HG03521 (cell line): ENCODE measurements around the gene LMLN.
"Not testable (repeated sequence)": the region's sequence is repeated elsewhere in the genome, so short reads cannot be mapped to it uniquely, and the experiment has no call there.

Experiments used
- ATAC-seq: cut with Tn5 transposase; IDR thresholded peaks from one replicate; pipeline ENCODE4 v1.9.1; 2021; ENCODE audit warnings: mild to moderate bottlenecking, moderate library complexity; ENCODE audit not compliant: unreplicated experiment

Gene LMLN

DNA sequence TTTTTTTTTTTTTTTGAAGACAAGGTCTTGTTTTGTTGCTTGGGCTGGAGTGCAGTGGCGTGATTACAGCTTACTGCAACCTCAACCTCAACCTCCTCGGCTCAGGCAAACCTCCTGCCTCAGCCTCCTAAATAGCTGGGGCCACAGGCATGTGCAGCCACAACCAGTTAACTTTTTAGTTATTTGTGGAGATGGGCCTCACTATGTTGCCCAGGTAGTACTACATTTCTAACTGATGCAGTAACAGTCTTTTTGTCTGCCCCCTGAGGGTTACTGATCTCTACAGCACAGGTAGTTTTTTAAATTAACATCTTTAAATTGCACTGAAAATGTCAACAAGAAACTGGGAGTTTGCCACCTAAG lies 3.4 kb upstream of the LMLN start:
- no peak for ATAC-seq

DNA sequence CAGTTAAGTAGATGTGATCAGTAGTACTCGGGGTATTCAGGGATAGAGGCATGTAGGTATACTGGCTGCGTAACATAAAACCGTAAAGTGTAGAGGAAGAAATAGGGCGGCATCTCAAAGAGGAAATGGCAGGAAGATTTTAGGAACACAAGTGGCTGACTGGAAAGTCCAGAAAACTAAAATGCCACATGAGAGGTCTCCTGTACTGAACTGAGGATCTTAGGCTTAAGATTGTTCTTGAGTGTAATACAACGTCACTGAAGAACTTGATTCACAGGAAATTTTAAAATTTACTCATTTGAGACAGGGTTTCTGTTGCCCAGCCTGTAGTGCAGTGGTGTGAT lies 2.3 kb upstream of the LMLN start:
- no peak for ATAC-seq

DNA sequence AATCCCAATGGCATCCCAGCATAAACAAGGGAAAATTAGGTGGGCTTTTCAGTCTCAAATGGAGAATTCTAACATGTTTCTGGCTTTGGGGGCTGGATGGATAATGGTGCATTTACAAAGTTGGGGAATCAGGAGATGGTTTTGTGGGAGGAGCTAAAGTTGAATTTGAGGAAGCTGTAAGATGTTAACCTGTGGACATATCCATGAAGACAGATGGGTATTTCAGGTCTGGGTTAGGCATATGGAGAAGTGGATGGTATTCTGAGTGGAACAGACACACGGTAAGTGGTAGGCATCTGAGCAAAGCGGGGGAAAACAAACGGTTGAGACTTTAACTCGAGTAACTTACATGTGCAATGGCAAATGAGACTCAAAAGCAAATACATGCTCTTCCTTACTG lies 1.7 kb upstream of the LMLN start:
- ATAC-seq = no peak

DNA sequence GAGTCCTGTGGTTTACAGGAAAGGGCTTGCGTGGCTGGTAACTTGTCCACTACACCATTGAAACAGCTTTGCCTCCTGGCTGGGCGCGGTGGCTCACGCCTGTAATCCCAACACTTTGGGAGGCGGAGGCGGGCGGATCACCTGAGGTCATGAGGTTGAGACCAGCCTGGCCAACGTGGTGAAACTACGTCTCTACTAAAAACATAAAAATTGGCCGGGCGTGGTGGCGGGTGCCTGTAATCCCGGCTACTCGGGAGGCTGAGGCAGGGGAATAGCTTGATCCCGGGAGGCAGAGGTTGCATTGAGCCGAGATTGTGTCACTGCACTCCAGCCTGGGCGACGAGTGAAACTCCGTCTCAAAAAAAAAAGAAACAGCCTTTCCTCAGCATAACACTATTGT lies 1.2 kb upstream of the LMLN start:
- not testable (repeated sequence) for ATAC-seq

DNA sequence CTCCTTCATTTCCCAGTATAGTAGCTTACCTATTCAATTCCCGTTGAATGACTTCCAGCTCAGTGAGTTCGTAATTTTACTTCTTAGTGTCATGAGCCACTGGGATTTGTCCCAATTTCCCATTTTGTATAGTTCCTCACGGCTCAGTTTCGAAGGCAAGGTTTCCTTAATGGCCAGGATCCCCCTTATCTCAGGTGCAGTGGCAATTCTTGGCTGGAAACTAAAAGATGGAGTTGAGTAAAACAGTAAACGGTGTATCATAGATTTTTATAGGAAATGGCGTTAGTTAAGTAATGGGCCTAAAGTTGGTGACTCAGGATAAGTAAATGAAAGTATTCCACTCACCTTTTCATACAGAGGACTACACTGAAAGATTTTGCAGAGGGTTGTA lies 522 bp upstream of the LMLN start:
- no peak for ATAC-seq

DNA sequence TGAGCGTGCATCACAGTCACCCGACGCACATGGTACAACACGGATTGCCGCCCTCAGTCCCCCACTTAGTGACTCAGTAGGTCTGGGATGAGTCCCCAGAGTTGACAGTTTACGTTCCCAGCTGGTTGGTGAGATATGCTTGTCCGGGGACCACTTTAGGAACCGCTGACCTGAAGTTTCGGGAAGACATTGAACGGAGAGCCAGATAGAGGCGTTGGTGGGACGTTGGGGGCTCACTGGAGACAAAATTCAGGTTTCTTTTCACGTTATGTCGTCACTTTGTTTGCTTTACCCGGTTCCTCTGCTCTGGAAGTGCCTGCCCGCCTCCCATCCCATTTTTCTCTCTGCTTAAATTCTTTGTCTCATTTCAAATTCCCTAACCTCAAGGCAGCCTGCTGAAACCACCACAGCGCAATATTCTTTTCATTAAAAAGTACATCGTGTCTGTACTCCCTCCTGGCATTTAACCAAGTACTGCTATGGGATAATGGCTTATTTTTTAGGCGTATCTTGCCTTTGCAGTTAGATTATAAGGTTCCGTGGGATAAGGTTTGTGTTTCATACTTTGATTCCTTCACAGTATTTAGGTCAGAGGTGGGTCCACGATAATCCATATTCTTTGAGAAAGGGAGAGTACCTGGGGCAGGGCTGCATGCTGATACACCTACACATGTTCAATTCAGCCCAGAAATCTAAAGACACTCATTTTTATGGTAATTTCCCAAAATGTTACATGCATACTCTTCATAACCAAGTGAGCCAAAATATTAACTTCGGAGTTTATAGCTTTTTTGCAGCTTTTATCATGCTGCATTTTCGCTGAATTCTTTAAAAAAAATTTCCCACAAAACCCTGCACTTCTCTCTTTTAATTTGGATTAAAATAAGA lies 921 bp downstream of the LMLN start:
- no peak for ATAC-seq

DNA sequence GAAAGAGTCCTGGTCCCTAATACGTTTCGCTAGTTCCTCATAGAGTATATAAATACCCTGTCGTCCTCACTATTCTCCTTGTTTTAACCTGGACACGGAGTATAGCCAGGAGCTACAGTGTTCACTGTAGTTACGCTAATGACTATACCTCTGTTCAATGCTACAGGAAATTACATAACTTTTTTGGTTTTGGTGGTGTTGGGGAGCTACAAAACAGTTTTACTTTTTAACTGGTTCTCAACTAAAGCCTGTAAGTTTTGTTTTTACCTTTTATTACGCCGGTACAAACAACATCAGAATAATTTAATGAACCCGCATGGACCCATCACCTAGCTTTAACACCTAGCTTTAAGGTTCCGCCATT lies 1.5 kb downstream of the LMLN start:
- ATAC-seq = no peak

DNA sequence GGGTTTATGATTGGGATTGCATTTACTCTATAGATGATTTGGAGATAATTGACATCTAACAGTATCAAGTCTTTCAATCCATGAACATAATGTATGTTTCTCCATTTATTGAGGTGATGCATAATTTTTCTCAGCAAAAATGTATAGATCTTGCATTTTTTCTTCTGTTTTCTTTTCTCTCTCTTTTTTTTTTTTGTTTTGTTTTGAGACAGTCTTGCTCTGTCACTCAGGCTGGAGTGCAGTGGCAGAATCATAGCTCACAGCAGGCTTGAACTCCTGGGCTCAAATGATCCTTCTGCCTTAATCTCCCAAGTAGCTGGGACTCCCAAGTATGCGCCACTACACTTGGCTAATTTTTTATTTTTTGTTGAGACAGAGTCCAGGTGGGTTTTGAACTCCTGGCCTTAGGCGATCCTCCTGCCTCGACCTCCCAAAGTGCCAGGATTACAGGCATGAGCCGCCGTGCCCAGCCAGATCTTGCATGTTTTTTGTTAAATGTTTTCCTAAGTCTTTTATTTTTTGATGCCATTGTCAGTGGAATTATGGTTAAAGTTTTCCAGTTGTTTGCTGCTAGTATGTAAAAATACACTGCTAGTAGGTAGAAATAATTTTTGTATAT lies 3.1 kb downstream of the LMLN start:
- ATAC-seq = no peak

DNA sequence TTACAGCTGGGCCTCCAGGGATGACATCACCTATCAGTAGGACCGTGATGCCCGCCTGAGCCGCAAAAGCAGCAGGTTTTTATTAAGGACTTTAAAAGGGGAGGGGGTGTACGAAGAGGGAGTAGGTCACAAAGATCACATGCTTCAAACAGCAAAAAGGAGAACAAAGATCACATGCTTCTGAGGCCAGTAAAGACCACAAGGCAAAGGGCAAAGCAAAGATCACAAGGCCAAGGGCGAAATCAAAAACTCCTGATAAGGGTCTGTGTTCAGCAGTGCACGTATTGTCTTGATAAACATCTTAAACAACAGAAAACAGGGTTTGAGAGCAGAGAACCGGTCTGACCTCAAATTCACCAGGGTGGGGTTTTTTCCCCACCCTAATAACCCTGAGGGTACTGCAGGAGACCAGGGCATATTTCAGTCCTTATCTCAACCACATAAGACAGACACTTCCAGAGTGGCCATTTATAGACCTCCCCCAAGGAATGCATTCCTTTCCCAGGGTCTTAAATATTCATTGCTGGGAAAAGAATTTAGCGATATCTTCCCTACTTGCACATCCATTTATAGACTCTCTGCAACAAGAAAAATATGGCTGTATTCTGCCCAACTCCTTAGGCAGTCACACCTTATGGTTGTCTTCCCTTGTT lies 7.4 kb downstream of the LMLN start:
- ATAC-seq = not testable (repeated sequence)

DNA sequence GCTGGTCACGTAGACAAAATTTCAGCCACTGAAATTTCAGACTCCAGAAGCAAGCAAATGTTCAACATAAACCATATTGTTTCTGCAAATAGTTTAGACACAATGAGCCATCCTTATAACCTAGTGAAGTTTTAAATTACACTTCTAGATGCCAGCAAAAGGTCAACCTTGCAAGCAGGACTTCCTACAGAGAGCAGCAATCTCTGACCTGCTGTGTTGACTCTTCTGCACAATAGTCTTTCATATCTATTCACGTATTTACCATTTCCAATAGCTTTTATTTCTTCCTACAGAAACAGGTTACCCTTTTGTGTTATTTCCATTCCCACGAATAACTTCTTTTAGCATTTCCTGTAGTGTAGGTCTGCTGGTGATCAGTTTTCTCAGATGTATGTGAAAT lies 10.6 kb downstream of the LMLN start:
- ATAC-seq = no peak

DNA sequence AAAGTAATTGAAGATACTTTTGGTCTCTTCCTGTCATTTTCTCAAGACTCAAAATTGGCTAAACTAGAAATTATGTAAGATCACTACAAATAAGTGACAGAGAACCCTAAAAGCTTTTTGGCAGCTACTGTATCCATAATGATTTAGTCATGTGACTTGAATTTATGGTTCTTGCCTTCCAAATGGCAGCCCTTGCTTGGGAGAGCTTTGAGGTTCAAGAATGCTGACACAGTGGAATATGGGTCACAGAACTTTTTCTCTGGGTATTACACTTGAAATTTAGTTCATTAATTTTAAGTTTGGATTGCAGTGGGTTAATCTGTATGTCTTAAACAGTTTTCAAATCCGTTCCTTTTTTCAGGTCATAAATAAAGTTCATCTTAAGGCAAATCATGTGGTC lies 14.0 kb downstream of the LMLN start:
- no peak for ATAC-seq

DNA sequence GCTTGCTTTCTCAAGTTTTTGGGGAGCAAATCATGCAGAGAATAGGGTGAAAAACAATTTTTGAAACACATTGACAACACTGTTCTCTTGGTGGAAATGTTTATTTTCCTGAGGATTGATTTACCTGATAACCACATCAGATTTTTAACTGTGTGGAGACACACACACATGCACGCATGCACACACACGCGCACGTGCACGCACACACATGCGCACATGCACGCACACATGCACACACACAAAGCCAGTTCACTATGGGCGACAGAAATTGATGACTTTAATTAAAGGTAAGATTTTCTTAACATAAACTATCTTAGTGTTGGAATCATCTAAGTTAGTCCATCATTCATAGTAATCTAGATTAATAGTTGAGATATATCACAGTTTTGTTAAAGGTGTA lies 15.3 kb downstream of the LMLN start:
- ATAC-seq = no peak

DNA sequence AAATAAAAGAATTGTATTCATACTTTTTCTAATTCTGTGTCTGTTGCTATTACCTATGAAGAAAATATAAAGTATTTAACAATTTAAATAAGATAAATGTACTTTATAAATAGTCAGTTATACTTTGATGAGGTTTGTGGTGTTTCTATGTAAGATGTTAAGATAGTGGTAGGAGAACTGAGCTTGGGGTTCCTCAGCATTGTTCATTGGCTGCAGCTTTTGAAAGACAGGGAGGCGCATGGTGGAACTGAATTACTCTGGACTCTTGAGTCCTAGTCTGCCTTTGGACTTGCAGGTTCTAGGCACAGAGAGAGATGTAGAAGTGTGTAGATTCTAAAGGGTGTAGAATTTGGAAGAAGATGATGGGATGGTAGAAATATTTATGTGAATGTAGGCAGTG lies 23.1 kb downstream of the LMLN start:
- no peak for ATAC-seq

DNA sequence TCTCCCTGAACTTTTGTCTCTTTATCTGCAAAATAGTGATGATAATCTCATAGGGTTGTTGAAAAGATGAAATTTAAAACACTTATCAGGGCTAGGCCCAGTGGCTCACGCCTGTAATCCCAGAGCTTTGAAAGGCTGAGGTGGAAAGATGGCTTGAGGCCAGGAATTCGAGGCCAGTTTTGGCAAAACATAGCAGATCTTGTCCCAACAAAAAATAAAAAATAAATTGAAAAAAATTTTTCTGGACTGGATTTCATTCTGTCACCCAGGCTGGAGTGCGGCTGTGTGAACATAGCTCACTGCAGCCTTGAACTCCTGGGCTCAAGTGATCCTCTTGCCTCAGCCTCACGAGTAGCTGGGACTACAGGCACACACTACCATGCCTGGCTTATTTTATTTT lies 29.6 kb downstream of the LMLN start:
- ATAC-seq = no peak

DNA sequence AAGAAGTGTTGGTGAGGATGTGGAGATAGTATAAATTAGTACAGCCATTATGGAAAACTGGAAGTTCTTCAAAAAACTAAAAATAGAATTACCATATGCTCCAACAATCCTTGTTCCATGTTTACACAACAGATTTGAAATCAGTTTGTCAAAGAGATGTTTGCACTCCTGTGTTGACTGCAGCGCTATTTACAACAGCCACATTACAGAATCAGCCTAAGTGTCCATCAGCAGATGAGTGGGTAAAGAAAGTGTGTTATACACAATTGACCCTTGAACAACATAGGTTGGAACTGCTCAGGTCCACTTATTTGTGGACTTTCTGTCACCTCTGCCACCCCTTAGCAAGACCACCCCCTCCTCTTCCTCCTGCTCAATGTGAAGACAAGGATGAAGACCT lies 34.7 kb downstream of the LMLN start:
- no peak for ATAC-seq

DNA sequence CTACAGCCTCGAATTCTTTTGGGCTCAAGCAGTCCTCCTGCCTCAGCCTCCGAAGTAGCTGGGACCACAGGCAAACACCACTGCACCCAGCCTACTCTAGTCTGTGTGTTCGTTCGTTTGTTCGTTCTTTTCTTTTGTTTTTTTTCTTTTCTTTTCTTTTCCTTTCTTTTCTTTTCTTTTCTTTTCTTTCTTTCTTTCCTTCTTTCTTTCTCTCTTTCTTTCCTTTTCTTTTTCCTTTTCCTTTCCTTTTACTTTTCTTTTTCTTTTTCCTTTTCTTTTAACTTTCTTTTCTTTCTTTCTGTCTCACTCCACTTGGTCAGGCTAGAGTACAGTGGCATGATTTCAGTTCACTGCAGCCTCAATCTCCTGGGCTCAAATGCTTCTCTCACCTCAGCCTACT lies 36.8 kb downstream of the LMLN start:
- no peak for ATAC-seq

DNA sequence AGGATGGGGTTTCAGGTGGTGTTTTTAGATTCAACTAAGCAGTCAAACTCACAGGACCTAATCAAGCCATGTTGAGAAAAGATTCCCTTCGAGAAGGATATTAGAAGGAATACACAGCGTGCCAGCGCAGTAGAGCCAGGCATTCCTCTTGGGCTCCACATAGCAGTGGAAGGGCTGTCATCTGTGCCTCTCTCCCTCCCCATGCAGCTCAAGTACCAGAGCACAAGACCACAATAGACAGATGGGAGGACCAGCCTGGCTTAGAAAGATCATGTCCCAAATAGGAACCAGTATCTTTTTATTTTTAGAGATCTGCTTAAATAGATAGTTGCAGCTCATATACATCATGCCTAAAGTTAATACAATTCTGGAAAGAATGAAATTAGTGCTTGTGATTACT lies 37.9 kb downstream of the LMLN start:
- no peak for ATAC-seq

DNA sequence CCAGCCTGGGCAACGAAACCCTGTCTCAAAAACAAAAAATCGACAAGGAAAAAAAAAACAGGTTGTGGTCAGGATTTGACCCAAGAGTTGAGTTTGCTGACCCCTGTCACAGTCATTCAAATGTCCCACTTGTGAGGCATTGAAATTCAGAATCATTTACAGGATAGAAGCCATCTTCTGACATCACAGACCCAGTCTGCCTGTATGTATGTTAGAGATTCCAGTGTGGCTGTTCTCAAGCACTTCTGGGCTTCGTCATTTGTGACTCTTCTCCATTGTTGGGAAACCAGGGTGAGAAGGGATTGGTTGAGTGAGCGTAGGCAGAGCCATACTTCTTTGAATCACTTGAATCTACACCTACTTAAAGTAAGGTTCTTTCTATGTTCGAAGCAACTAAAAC lies 57.1 kb downstream of the LMLN start:
- no peak for ATAC-seq

DNA sequence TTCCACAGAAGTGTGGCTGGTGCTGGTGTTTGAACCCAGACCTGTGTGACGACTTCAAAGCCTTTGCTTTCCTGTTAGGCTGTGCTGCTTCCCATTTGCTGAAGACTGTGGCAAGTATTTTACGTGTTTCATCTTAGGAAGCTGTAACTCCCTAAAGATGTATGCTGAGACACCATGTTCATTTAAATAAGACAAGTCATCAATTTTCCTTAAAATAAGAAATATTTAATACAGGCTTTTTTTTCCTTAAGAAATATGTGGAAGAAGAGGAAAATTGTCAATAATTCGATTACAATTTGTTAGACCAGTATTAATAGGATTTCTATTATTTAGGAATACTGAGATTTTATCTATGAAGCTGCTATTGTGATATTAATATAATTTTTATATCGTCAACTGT lies 58.4 kb downstream of the LMLN start:
- no peak for ATAC-seq

DNA sequence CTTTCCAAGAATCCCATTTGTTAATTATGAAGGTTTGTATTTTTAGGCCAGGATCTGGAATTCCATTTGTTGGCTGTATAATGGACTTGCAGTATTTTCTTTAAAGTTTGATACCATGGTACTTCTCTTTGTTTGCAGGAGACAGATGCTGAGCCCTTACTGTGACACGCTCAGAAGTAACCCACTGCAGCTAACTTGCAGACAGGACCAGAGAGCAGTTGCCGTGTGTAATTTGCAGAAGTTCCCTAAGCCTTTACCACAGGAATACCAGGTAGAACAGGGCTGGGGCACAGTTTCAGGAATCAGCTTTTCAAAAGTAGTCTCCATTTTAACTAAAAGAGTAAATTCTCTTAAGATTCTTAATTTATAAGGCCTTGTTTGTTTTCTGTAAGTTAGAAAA lies 59.1 kb downstream of the LMLN start:
- ATAC-seq = no peak

DNA sequence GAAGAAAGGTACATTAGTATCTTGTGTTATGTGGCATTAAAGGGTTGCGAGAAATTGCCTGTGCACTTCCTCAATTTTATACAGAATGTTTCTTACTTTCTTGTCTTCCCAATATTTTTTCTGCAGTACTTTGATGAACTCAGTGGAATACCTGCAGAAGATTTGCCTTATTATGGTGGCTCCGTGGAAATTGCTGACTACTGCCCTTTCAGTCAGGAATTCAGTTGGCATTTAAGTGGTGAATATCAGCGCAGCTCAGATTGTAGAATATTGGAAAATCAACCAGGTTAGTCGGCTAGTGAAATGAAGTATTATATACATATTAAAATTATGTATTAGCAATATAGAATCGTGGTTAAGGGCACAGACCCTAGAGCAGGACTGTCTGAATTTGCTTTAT lies 61.3 kb downstream of the LMLN start:
- ATAC-seq = no peak

DNA sequence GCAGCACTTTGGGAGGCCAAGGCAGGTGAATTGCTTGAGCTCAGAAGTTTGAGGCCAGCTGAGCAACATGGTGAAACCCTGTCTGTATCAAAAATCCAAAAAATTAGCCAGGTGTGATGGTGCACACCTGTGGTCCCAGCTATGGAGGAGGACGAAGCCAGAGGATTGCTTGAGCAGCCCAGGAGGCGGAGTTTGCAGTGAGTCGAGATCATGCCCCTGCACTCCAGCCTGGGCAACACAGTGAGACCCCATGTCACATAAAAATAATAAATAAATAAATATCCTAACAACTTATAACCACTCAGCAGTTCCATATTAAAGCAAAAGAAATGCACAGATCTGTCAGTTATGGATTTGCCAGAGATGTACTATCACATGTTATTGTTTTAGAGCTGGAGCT lies 62.6 kb downstream of the LMLN start:
- no peak for ATAC-seq

DNA sequence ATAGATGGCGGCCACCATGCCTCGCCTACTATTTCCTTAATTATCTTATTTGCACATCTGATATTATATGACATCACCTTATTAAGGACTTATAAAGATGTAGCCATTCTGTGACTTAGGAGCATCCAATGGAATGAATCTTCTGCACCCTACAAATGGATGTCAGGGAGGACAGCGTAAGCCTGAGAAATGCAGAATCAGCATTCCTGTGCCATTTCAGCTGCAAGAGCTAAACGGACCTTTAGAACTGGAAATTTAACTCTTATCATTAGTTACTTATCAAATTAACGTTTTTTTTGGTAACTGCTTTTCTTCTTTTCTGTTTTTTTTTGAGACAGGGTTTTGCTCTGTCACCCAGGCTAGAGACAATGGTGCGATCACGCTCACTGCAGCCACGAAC lies 65.6 kb downstream of the LMLN start:
- ATAC-seq = no peak
